Right atrium auricular region (tissue), 2 donors: Measurements from ENCODE around the gene SUN1. TPM values are rescaled to one million over a fixed set of nuclear protein-coding genes. Genes with fewer than 3 reads are reported as not detected.

Experiments used
- DNase-seq: peaks from one replicate; pipeline ENCODE4 v3.0.0-alpha.2; 2019; ENCODE audit warnings: low spot score
- H3K27ac ChIP-seq, 2 donors: fragments of 200-600 bp; sonication (generic); 1 replicate in 1 of 2; 2 replicates in 1 of 2; pipeline ENCODE4 v1.5.1; 2016 to 2019
- H3K27me3 ChIP-seq, 2 donors: fragments of 200-600 bp; sonication (generic); one replicate each; pipeline versions ENCODE4 v1.5.1 to v1.6.0; 2017 to 2019
- H3K36me3 ChIP-seq: fragments of 200-600 bp; sonication (generic); one replicate; pipeline ENCODE4 v1.5.1; 2016
- H3K4me1 ChIP-seq, 2 donors: fragments of 200-600 bp; sonication (generic); one replicate each; pipeline versions ENCODE4 v1.5.1 to v1.6.0; 2017 to 2019
- H3K4me3 ChIP-seq, 2 donors: fragments of 200-600 bp; sonication (generic); 1 replicate in 1 of 2; 2 replicates in 1 of 2; pipeline ENCODE4 v1.5.1; 2017 to 2019; ENCODE audit warnings: mild to moderate bottlenecking in 1 of 2, moderate library complexity in 1 of 2
- H3K9me3 ChIP-seq, 2 donors: fragments of 200-600 bp; sonication (generic); one replicate each; pipeline ENCODE4 v1.5.1; 2019
- total RNA-seq, 2 donors: library from RNA; depleted of rRNA; stranded (reverse); fragments of >200 nt; gene quantifications; one replicate each; pipeline ENCODE4 v1.1.0, GENCODE V29; 2016
- TF ChIP-seq, protein P1 (sequence below), 2 donors: fragments of 200-600 bp; sonication (generic); IDR thresholded peaks; one replicate each; pipeline ENCODE4 v1.5.1; 2019; ENCODE audit warnings: antibody characterized with exemption in 2 of 2

Gene SUN1
- total RNA-seq, 2 donors from 2014 or later: 84.4 to 97.5 TPM

DNA sequence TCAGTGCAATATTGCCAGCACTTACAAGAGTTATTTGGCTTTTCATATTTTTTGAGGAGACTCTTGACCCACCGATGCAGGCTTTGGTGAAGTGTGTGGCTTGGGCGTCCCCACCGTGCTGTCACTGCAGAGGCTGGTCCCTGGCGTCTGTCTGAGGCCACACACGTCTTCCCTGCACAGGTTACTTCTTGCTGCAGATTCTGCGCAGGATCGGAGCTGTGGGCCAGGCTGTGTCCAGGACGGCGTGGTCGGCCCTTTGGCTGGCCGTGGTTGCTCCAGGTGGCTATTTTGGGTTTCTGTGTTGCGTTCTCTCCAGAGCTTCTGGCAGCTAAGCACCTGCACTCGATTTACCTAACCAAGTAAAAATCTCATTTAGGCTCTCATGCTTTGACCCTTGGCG is 18.9 kb downstream of the SUN1 start:
- Histone ChIP-seq H3K36me3 (peaks cover 55% of the 10 kb centered on the region), H3K27me3 (no peaks in the 10 kb centered on the region), H3K9me3 (no peaks in the 10 kb centered on the region), H3K27ac (no peak overlapping the region), H3K4me1 (peaks cover 0 to 4% of the 10 kb centered on the region in 2 donors), H3K4me3 (no peak overlapping the region)
- TF ChIP-seq, protein P1, sequence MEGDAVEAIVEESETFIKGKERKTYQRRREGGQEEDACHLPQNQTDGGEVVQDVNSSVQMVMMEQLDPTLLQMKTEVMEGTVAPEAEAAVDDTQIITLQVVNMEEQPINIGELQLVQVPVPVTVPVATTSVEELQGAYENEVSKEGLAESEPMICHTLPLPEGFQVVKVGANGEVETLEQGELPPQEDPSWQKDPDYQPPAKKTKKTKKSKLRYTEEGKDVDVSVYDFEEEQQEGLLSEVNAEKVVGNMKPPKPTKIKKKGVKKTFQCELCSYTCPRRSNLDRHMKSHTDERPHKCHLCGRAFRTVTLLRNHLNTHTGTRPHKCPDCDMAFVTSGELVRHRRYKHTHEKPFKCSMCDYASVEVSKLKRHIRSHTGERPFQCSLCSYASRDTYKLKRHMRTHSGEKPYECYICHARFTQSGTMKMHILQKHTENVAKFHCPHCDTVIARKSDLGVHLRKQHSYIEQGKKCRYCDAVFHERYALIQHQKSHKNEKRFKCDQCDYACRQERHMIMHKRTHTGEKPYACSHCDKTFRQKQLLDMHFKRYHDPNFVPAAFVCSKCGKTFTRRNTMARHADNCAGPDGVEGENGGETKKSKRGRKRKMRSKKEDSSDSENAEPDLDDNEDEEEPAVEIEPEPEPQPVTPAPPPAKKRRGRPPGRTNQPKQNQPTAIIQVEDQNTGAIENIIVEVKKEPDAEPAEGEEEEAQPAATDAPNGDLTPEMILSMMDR (IDR thresholded peaks at IDR 0.05): no peak
- no peak for DNase-seq

DNA sequence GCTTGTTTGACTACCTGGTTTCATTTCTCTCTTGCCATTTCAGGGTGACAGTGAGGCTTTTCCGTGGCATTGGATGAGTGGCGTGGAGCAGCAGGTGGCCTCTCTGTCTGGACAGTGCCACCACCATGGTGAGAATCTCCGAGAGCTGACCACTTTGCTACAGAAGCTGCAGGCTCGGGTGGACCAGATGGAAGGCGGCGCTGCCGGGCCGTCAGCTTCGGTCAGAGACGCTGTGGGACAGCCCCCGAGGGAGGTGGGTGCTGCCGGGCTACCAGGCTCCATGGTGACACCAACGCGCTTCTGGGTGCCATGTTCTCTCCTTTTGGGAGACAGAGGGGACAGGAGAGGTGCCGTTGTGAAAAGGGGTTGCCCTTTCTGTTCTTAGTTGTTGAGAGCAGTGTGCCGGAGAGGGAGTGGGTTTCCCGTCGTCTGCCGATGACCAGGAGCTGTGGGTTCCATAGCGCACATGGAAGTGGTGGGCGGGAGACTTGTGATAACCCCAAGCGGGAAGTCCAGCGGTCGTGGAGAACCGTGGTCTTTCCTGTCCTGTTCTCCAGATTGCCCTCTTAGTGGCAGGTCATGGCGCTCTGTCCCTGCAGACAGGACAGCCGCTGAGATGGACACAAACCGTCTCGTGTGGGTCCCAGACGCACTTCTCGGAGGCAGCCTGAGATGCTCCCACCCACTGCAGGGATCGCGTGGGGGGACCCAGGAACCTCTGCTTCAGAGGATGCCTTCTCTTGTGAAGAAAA is 21.3 kb downstream of the SUN1 start:
- peaks cover 0 to 4% of the 10 kb centered on the region in 2 donors for H3K4me1 ChIP-seq
- no peak for DNase-seq
- no peak overlapping the region for H3K4me3 ChIP-seq
- H3K36me3 ChIP-seq: peaks cover 78% of the 10 kb centered on the region
- TF ChIP-seq, protein P1 (IDR thresholded peaks at IDR 0.05): no peak
- no peaks in the 10 kb centered on the region for H3K9me3 ChIP-seq
- no peak overlapping the region for H3K27ac ChIP-seq
- H3K27me3 ChIP-seq: no peaks in the 10 kb centered on the region

DNA sequence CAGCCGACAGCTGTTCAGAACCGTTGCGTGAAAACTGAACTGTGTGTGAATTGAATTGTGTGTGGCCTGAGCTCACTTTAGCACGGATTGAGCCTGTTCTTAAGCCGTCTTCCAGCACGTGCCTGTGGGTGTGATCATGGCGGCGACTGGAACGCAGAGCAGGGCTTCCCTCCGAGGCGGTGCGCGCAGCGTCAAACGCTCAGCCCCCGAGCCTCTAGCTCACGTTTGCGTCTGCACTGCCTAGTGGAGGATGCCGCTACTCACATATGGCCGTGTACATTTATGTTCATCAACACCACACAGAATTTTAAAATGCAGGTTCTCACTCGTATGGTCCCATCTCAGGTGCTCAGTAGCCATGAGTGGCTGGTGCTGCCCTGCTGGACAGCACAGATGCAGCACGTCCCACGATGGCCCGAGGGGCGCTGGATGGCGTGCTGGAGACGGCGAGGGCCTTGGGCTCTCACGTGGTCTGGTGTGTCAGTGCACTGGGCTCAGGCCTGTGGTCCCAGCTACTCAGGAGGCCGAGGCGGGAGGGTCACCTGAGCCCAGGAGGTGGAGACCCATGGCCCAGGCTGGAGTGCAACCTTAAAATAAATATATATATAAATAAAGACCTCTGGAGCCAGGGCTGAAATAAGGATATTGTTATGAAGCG is 22.0 kb downstream of the SUN1 start:
- no peak for DNase-seq
- H3K27ac ChIP-seq: no peak overlapping the region
- H3K9me3 ChIP-seq: no peaks in the 10 kb centered on the region
- H3K4me3 ChIP-seq: no peak overlapping the region
- no peaks in the 10 kb centered on the region for H3K27me3 ChIP-seq
- peaks cover 0 to 4% of the 10 kb centered on the region in 2 donors for H3K4me1 ChIP-seq
- H3K36me3 ChIP-seq: peaks cover 81% of the 10 kb centered on the region
- TF ChIP-seq, protein P1 (IDR thresholded peaks at IDR 0.05): no peak

DNA sequence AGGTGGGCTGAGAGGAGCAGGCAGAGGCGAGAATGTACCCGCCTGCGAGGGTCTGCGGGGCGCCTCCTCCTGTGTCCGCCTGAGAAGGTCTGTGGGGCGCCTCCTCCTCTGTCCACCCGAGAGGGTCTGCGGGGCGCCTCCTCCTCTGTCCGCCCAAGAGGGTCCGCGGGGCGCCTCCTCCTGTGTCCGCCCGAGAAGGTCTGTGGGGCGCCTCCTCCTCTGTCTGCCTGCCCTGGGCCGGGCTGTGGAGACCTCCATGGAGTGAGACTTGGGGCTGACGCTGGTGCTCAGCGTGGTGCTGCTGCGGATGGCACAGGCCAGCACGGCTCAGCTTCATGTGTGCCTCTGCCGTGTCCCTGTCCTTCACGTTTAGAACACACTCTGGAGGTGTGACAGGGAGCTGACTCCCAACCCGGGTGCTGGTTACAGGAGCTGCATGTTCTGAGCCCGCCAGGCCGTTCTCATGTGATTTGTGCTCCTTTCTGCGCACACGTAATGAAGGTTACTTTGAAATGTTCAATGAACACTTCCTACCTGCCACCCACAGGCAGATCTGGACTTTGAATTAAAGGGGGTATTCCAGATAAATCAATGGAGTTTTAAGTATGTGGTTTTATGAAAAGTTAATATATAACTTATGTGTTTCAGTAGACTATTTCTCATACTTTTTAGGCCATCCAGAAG is 23.6 kb downstream of the SUN1 start:
- TF ChIP-seq, protein P1 (IDR thresholded peaks at IDR 0.05): no peak
- DNase-seq: no peak
- Histone ChIP-seq H3K4me3 (no peak overlapping the region), H3K9me3 (no peaks in the 10 kb centered on the region), H3K27ac (no peak overlapping the region), H3K36me3 (peaks cover 87% of the 10 kb centered on the region), H3K27me3 (no peaks in the 10 kb centered on the region), H3K4me1 (no peaks in the 10 kb centered on the region)

DNA sequence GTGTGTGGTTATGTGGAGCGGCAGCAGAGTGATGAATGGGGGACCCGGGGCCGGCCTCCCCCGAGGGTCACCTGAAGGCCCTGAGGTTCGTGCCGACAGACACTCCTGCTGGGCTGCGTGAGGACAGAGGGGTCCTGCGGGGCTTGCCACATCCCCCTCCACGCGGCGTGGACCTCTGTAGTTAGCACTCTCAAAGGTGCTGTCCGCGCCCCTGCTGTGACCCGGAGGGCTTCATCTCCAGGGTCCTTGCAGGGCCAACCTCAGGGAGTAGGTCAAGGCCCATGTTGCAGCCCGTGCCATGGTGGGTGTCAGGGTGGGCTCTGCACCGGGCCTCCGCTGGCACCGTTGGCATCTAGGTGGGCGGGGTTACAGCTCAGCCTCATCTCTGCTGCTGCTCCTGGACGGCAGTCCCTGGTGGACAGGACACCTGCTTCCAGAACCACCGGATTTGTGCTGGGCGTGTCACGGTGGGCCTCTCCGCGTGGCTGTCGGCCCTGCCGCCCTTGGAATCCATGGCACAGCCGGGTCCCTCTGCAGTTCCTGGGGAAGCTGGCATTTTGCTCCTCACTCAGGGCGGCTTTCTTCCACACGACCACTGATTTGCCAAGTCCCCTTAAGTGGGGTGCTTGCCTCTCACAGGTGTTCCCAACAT is 24.3 kb downstream of the SUN1 start:
- Histone ChIP-seq H3K36me3 (peaks cover 94% of the 10 kb centered on the region), H3K4me3 (no peak overlapping the region), H3K27ac (no peak overlapping the region), H3K9me3 (no peaks in the 10 kb centered on the region), H3K4me1 (no peaks in the 10 kb centered on the region), H3K27me3 (no peaks in the 10 kb centered on the region)
- no peak for DNase-seq
- TF ChIP-seq, protein P1 (IDR thresholded peaks at IDR 0.05): no peak
